T follicular helper cell (primary cell): ENCODE data around the gene GPR82.
"Not testable (repeated sequence)": the region's sequence is repeated elsewhere in the genome, so short reads cannot be mapped to it uniquely, and the experiment has no call there.

Experiments used
- DNase-seq: peaks from one replicate; pipeline ENCODE4 v3.0.0-alpha.2; 2020; ENCODE audit warnings: low read depth

Gene GPR82

GRCh38 chrX:41719610-41720009 lies 4.4 kb upstream of the GPR82 start:
- not testable (repeated sequence) for DNase-seq

GRCh38 chrX:41720125-41720779 lies 3.7 kb upstream of the GPR82 start:
- DNase-seq: no peak

- DNase-seq: no peak
Observed at GRCh38 chrX:41721590-41721989, 2.4 kb upstream of the GPR82 start.

- no peak for DNase-seq
Observed at GRCh38 chrX:41722214-41722613, 1.8 kb upstream of the GPR82 start.

- DNase-seq: no peak
Observed at GRCh38 chrX:41722816-41723618, 964 bp upstream of the GPR82 start.

- DNase-seq: no peak
Observed at GRCh38 chrX:41728125-41728524, 4.1 kb downstream of the GPR82 start.

- no peak for DNase-seq
Observed at GRCh38 chrX:41730081-41730480, 6.1 kb downstream of the GPR82 start.

GRCh38 chrX:41732260-41732659 lies 8.3 kb downstream of the GPR82 start:
- no peak for DNase-seq

GRCh38 chrX:41733939-41734338 lies 10.0 kb downstream of the GPR82 start:
- no peak for DNase-seq

- DNase-seq: no peak
Observed at GRCh38 chrX:41734530-41734929, 10.5 kb downstream of the GPR82 start.

GRCh38 chrX:41737065-41737464 lies 13.1 kb downstream of the GPR82 start:
- peak; percentile 0 for DNase-seq

- no peak for DNase-seq
Observed at GRCh38 chrX:41739871-41740270, 15.9 kb downstream of the GPR82 start.

- DNase-seq: no peak
Observed at GRCh38 chrX:41750716-41751115, 26.7 kb downstream of the GPR82 start.

GRCh38 chrX:41758401-41758800 lies 34.4 kb downstream of the GPR82 start:
- no peak for DNase-seq

GRCh38 chrX:41759817-41760216 lies 35.8 kb downstream of the GPR82 start:
- no peak for DNase-seq

- DNase-seq: no peak
Observed at GRCh38 chrX:41761169-41761568, 37.2 kb downstream of the GPR82 start.

GRCh38 chrX:41761702-41762101 lies 37.7 kb downstream of the GPR82 start:
- DNase-seq: no peak

GRCh38 chrX:41779030-41779564 lies 55.1 kb downstream of the GPR82 start:
- no peak for DNase-seq
